ENCODE measurements around the gene RNMT.

Gene RNMT

DNA sequence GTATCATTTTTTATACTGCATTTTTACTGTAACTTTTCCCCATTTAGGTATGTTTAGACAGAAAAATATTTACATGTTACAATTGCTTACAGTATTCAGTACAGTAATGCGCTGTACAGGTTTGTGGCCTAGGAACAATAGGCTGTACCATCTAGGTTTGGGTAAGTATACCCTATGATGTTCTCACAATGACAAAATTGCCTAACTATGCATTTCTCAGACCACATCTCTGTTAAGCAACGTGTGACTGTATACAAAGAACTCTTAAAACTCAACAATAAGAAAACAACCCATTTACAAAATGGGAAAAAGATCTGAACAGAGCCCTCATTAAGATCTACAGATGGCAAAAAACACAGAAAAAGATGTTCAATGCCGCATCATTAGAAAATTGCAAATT, 29.5 kb upstream of the RNMT start:
- no peak overlapping the region for H3K4me3 ChIP-seq
- no peak overlapping the region for H3K27ac ChIP-seq
- TF ChIP-seq CTCF (IDR thresholded peaks at IDR 0.05), result no peak
- no peak for DNase-seq (ENCODE audit: low spot score)

DNA sequence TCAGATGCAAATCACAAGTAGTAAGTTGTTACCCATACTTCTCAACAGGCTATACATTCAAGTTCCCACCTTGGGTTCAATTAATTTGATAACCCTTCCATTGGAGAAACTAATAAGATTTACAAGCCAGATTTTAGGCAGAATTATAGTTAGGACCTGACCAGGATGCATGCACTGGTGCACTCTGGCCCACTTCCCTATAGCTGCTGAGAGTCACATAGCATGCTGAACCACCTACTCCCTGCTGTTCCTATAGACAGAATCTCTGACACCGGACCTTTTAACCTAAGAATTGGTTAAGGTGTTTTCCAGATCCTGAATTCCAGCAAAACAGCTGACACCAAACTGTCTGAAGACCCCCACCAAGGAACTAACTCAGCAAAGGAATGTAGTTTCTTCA, 26.3 kb upstream of the RNMT start:
- Histone ChIP-seq H3K4me3 (no peak overlapping the region), H3K27ac (no peak overlapping the region)
- DNase-seq (ENCODE audit: low spot score), result no peak
- no peak for TF ChIP-seq CTCF (IDR thresholded peaks at IDR 0.05)

DNA sequence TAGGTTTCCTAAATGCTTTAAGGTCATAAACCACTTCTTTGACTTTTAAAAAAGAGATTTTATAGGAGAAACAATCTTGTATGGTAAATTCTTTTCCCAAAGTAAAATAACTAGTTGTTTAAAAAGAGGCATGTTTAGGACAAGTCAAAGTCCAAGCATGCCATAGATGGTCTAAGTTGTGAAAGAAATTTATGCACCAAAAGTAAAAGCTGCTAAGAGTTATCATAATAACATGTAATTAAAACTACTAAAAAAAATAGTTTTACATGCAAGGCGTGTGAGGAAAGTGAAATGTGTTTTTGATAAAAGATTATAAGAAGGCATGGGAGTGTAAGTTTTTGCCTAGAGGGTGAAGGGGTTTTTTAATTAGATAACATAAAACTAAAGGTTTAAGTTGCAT, 22.6 kb upstream of the RNMT start:
- TF ChIP-seq CTCF (IDR thresholded peaks at IDR 0.05), result no peak
- no peak overlapping the region for H3K4me3 ChIP-seq
- DNase-seq (ENCODE audit: low spot score), result no peak
- H3K27ac ChIP-seq, result no peak overlapping the region

DNA sequence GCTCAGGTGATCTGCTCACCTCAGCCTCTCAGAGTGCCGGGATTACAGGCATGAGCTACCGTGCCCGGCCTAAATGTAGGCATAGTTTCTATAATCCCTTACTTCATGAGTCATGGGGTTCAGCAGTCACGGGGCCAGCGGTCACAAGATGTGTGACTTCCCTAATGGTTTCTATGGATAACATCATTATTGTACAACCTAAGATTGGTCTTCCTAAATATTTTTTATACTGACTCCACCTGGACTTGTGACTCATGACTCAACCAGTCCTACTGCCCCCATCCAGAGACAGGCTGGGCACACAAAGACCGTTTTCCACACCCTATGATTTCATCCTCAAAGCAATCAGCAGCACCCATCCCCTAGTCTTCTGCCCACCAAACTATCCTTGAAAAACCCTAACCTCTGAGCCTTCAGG, 16.1 kb upstream of the RNMT start:
- DNase-seq (ENCODE audit: low spot score), result no peak
- no peak for TF ChIP-seq CTCF (IDR thresholded peaks at IDR 0.05)
- no peak overlapping the region for H3K4me3 ChIP-seq
- H3K27ac ChIP-seq, result no peak overlapping the region

DNA sequence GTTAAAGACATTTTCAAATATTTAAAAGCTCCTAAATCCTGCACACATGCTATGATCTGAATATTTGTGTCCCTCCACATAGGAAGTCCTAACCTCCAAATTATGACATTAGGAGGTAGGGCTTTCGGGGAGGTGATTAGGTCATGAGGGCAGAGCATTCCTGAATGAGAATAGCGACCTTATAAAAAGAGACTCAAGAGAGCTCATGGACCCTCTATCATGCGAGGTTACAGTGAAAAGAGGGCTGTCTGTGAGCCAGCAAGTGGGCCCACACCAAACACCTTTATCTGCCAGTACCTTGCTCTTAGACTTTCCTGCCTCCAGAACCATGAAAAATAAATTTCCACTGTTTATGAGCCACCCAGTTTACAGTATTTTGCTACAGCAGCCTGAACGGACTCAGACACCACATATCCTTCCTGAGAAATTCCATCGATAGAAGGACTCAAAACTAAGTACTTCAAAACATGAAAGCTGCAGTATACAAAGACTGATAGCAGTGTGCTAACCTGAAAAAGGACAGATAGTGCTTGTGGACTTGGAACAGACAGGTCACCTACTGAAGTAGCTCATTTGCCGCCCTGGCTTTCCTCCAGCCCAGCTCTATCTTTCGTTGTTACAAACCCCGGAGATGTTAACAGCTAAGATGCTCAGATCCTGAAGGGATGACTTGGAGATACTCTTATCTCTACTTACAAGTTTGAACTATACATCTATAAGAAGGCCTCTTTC, 13.9 kb upstream of the RNMT start:
- no peak for TF ChIP-seq CTCF (IDR thresholded peaks at IDR 0.05)
- no peak overlapping the region for H3K27ac ChIP-seq
- no peak for DNase-seq (ENCODE audit: low spot score)
- no peak overlapping the region for H3K4me3 ChIP-seq

DNA sequence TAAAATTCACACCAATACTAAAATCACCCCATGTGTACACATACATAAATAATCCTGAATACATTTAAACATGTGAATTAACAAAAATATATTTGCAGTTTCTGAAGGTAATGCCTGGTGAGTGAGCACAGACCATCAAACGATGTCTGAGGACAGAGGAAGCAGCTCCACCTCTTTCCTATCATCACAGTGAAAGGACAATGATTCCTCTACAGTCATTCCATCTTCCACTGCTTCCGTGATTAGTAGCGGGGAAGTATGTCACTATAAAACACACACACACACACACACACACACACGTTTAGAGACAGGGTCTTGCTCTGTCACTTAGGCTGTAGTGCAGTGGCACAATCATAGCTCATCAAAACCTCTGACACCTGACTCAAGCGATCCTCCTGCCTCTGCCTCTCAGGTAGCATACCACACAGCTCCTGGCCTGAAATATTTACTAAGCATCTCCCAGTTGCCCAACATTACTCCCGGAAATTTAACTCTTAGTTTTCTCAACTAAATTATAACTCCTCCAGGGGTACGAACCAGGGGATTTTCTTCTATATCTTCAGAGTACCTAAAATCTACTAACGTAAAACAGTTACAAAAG, 12.9 kb upstream of the RNMT start:
- no peak overlapping the region for H3K27ac ChIP-seq
- no peak for DNase-seq (ENCODE audit: low spot score)
- H3K4me3 ChIP-seq, result no peak overlapping the region
- TF ChIP-seq CTCF (IDR thresholded peaks at IDR 0.05), result no peak

- Histone ChIP-seq H3K4me3 (no peak overlapping the region), H3K27ac (no peak overlapping the region)
- no peak for DNase-seq (ENCODE audit: low spot score)
- TF ChIP-seq CTCF (IDR thresholded peaks at IDR 0.05), result no peak
Measured at GRCh38 chr18:13715330-13715729, 11.1 kb upstream of the RNMT start.

Measured in coronary artery (tissue), 2 donors.